GM12878 (cell line): ENCODE data around the gene ADGRV1.

Experiments used
- CHD1 ChIP-seq: IDR thresholded peaks from 2 replicates; pipeline ENCODE4 v1.6.1; 2012; ENCODE audit warnings: low read depth, low read length, improper control_type of control experiment
- CTCF ChIP-seq, 3 experiments: IDR thresholded peaks in 2 of 3; conservative IDR thresholded peaks in 1 of 3; 2 replicates each; pipeline ENCODE4 v1.5.1; 2011; ENCODE audit warnings: low read depth in 3 of 3, low read length in 3 of 3, mild to moderate bottlenecking in 3 of 3, control low read depth in 2 of 3, moderate library complexity in 2 of 3, inconsistent platforms in 1 of 3, mixed read lengths in 1 of 3; ENCODE audit not compliant: control insufficient read depth in 2 of 3, insufficient read depth in 1 of 3; ENCODE audit errors: extremely low read depth in 1 of 3
- E2F8 ChIP-seq: fragments of 450-650 bp; IDR thresholded peaks from 2 replicates; pipeline ENCODE4 v1.6.1; 2018; ENCODE audit warnings: mild to moderate bottlenecking, low read depth, moderate library complexity; ENCODE audit not compliant: partially characterized antibody
- HDAC2 ChIP-seq: fragments of 200-600 bp; sonication (generic); IDR thresholded peaks from 2 replicates; pipeline ENCODE4 v1.6.1; 2017
- JUND ChIP-seq: IDR thresholded peaks from 2 replicates; pipeline ENCODE4 v1.6.1; 2012; ENCODE audit warnings: low read depth, mild to moderate bottlenecking, low read length, improper control_type of control experiment, moderate library complexity
- NBN ChIP-seq: fragments of 450-650 bp; IDR thresholded peaks from 2 replicates; pipeline ENCODE4 v1.6.1; 2016
- SIN3A ChIP-seq: IDR thresholded peaks from 2 replicates; pipeline ENCODE4 v1.6.1; 2012; ENCODE audit warnings: low read depth, low read length, improper control_type of control experiment
- SMC3 ChIP-seq: IDR thresholded peaks from 2 replicates; pipeline ENCODE4 v1.6.1; 2011; ENCODE audit warnings: low read length, improper control_type of control experiment, borderline replicate concordance
- SP1 ChIP-seq: IDR thresholded peaks from one replicate; pipeline ENCODE4 v1.6.1; 2011; ENCODE audit warnings: low read depth, low read length
- SPI1 ChIP-seq: IDR thresholded peaks from 2 replicates; pipeline ENCODE4 v1.6.1; 2011; ENCODE audit warnings: low read depth, mild to moderate bottlenecking, low read length, moderate library complexity, borderline replicate concordance; ENCODE audit not compliant: insufficient read depth
- ZBTB33 ChIP-seq: fragments of 450-650 bp; IDR thresholded peaks from 2 replicates; pipeline ENCODE4 v1.6.1; 2017; ENCODE audit warnings: mild to moderate bottlenecking
- ZBTB40 ChIP-seq: fragments of 450-650 bp; IDR thresholded peaks from 2 replicates; pipeline ENCODE4 v1.6.1; 2016; ENCODE audit warnings: mild to moderate bottlenecking, moderate library complexity, borderline replicate concordance
- ZZZ3 ChIP-seq: IDR thresholded peaks from 2 replicates; pipeline ENCODE4 v1.6.1; 2011; ENCODE audit warnings: low read depth; ENCODE audit not compliant: control insufficient read depth, insufficient read length

- TF ChIP-seq CTCF (IDR thresholded peaks at IDR 0.05 in 2 of 3, conservative IDR thresholded peaks at IDR 0.05 in 1 of 3; ENCODE audit: control insufficient read depth in 2 of 3, extremely low read depth in 1 of 3, insufficient read depth in 1 of 3, low read depth in 3 of 3, low read length in 3 of 3) = no peak
- no peak for TF ChIP-seq SPI1
- no peak for TF ChIP-seq NBN
- TF ChIP-seq JUND = no peak
- no peak for TF ChIP-seq ZBTB40
- TF ChIP-seq HDAC2 = no peak
- TF ChIP-seq CHD1 = no peak
- no peak for TF ChIP-seq E2F8
- no peak for TF ChIP-seq SP1
- TF ChIP-seq SIN3A = no peak
- no peak for TF ChIP-seq ZZZ3
- TF ChIP-seq SMC3 = no peak
- no peak for TF ChIP-seq ZBTB33
These were observed 244.8 kb downstream of the ADGRV1 start for GRCh38 chr5:90803381-90803780.
